HCT116 (cell line): ENCODE measurements around the gene USP28. TPM values are rescaled to one million over a fixed set of nuclear protein-coding genes. Genes with fewer than 3 reads are reported as not detected.

Source experiments
- ATAC-seq: fragments of 200-7000 bp; cut with Tn5 transposase; 2 replicates; pipeline ENCODE4 v1.9.1; 2020; ENCODE audit warnings: mild to moderate bottlenecking, moderate library complexity
- BruUV-seq: library from RNA; stranded (reverse); fragments of 400-500 nt; replicated peaks from 2 replicates; lab custom pipeline; 2021; lab: Mats Ljungman, UMichigan
- CTCF ChIA-PET: fragments of 300-600 bp; sonication (Branson Sonifier 250); formaldehyde crosslinking; loops from one replicate; lab custom pipeline; 2021; ENCODE audit warnings: antibody characterized with exemption; lab: Charles Lee
- POLR2A ChIA-PET: fragments of 300-600, 350-600 bp; sonication (Branson Sonifier 250); formaldehyde crosslinking; loops from one replicate; lab custom pipeline; 2021; ENCODE audit warnings: antibody characterized with exemption; lab: Charles Lee
- RAD21 ChIA-PET, 2 experiments: fragments of 300-600 bp; sonication (Branson Sonifier 250); formaldehyde crosslinking; loops; one replicate each; lab custom pipeline; 2023; ENCODE audit warnings: low total read pairs in 2 of 2; ENCODE audit not compliant: uncharacterized antibody in 2 of 2, unreplicated experiment in 2 of 2, low non-redundant PET in 1 of 2; lab: Charles Lee
- DNase-seq: peaks from one replicate; pipeline ENCODE4 v3.0.0-alpha.2; 2010; ENCODE audit warnings: low read depth, low spot score
- H2AFZ ChIP-seq: fragments of 200-600 bp; shearing (Covaris generic), sonication (generic); 2 replicates; pipeline ENCODE4 v1.6.1; 2017; ENCODE audit warnings: low read depth, mixed run types, mixed read lengths, antibody characterized with exemption, low read length; ENCODE audit not compliant: poor library complexity, severe bottlenecking
- H3K27ac ChIP-seq: 2 replicates; pipeline ENCODE4 v1.5.1; 2012; ENCODE audit warnings: low read depth, low read length
- H3K27me3 ChIP-seq: fragments of 200-600 bp; sonication (generic); 2 replicates; pipeline ENCODE4 v1.6.1; 2016; ENCODE audit warnings: mixed run types, low read length, mixed read lengths; ENCODE audit not compliant: insufficient read depth
- H3K36me3 ChIP-seq, 2 experiments: fragments of 200-500 bp in 1 of 2; fragments of 200-600 bp in 1 of 2; sonication (Bioruptor generic) in 1 of 2; sonication (generic) in 1 of 2; 2 replicates each; pipeline versions ENCODE4 v1.5.1 to v1.6.1; 2014 to 2016; ENCODE audit warnings: low read length in 2 of 2, inconsistent platforms in 1 of 2, mixed read lengths in 1 of 2, mixed run types in 1 of 2; ENCODE audit not compliant: insufficient read depth in 2 of 2, control insufficient read depth in 1 of 2
- H3K4me1 ChIP-seq, 2 experiments: fragments of 200-600 bp in 1 of 2; sonication (generic) in 1 of 2; 2 replicates each; pipeline versions ENCODE4 v1.5.1 to v1.6.1; 2012 to 2017; ENCODE audit warnings: low read length in 2 of 2, inconsistent platforms in 1 of 2, mild to moderate bottlenecking in 1 of 2, mixed read lengths in 1 of 2, mixed run types in 1 of 2, moderate library complexity in 1 of 2; ENCODE audit not compliant: insufficient read depth in 2 of 2, control insufficient read depth in 1 of 2
- H3K4me2 ChIP-seq: fragments of 200-600 bp; sonication (generic); 2 replicates; pipeline ENCODE4 v1.6.1; 2017; ENCODE audit warnings: mixed run types, low read length, mixed read lengths
- H3K4me3 ChIP-seq, 2 experiments: fragments of 200-600 bp in 1 of 2; sonication (generic) in 1 of 2; replicated peaks in 1 of 2; 2 replicates each; pipeline ENCODE4 v1.5.1; 2011 to 2016; ENCODE audit warnings: low read length in 2 of 2, control low read depth in 1 of 2, low read depth in 1 of 2, mild to moderate bottlenecking in 1 of 2, mixed read lengths in 1 of 2, mixed run types in 1 of 2
- H3K79me2 ChIP-seq: fragments of 200-600 bp; sonication (generic); 2 replicates; pipeline ENCODE4 v1.6.1; 2017; ENCODE audit warnings: mild to moderate bottlenecking, mixed run types, low read length, moderate library complexity, mixed read lengths; ENCODE audit not compliant: insufficient read depth
- H3K9ac ChIP-seq: fragments of 200-600 bp; sonication (generic); 2 replicates; pipeline ENCODE4 v1.6.1; 2016; ENCODE audit warnings: low read length, mixed read lengths
- H3K9me2 ChIP-seq: fragments of 200-600 bp; sonication (generic), shearing (Covaris generic); 2 replicates; pipeline ENCODE4 v1.6.1; 2017; ENCODE audit warnings: mixed run types, mild to moderate bottlenecking, moderate library complexity; ENCODE audit not compliant: insufficient read depth
- H3K9me3 ChIP-seq, 2 experiments: fragments of 200-500 bp in 1 of 2; fragments of 200-600 bp in 1 of 2; sonication (Bioruptor generic) in 1 of 2; sonication (generic) in 1 of 2; 2 replicates each; pipeline ENCODE4 v1.6.1; 2014 to 2017; ENCODE audit warnings: low read length in 2 of 2, mixed read lengths in 2 of 2, inconsistent platforms in 1 of 2, low read depth in 1 of 2, mild to moderate bottlenecking in 1 of 2, mixed run types in 1 of 2, moderate library complexity in 1 of 2; ENCODE audit not compliant: control insufficient read depth in 1 of 2, insufficient read depth in 1 of 2
- H4K20me1 ChIP-seq: fragments of 200-600 bp; sonication (generic), shearing (Covaris generic); 2 replicates; pipeline ENCODE4 v1.6.1; 2017; ENCODE audit warnings: mixed run types, mild to moderate bottlenecking, moderate library complexity; ENCODE audit not compliant: insufficient read depth
- ATF3 ChIP-seq: IDR thresholded peaks from 2 replicates; pipeline ENCODE4 v1.6.1; 2012
- EGR1 ChIP-seq: IDR thresholded peaks from 2 replicates; pipeline ENCODE4 v1.6.1; 2012; ENCODE audit warnings: low read depth
- EZH2 ChIP-seq: fragments of 200-600 bp; sonication (generic); IDR thresholded peaks from 2 replicates; pipeline ENCODE4 v1.6.1; 2017; ENCODE audit warnings: antibody characterized with exemption, mixed run types
- EZH2phosphoT487 ChIP-seq: fragments of 200-600 bp; IDR thresholded peaks from 2 replicates; pipeline ENCODE4 v1.6.1; 2018; ENCODE audit warnings: antibody characterized with exemption, borderline replicate concordance
- FOSL1 ChIP-seq: IDR thresholded peaks from 2 replicates; pipeline ENCODE4 v1.6.1; 2012; ENCODE audit warnings: low read depth
- JUND ChIP-seq: IDR thresholded peaks from 2 replicates; pipeline ENCODE4 v1.6.1; 2012
- POLR2A ChIP-seq: IDR thresholded peaks from 2 replicates; pipeline ENCODE4 v1.7.0; 2011; ENCODE audit warnings: borderline replicate concordance; ENCODE audit not compliant: insufficient read depth, insufficient read length; ENCODE audit errors: extremely low read depth
- POLR2AphosphoS5 ChIP-seq: IDR thresholded peaks from 2 replicates; pipeline ENCODE4 v1.6.1; 2011; ENCODE audit warnings: mild to moderate bottlenecking, low read depth, low read length, moderate library complexity
- SIN3A ChIP-seq: IDR thresholded peaks from 2 replicates; pipeline ENCODE4 v1.6.1; 2012; ENCODE audit warnings: low read depth
- SRF ChIP-seq: IDR thresholded peaks from 2 replicates; pipeline ENCODE4 v1.6.1; 2012; ENCODE audit warnings: low read depth
- ZFX ChIP-seq: fragments of 450-650 bp; IDR thresholded peaks from 2 replicates; pipeline ENCODE4 v1.6.1; 2017
- ZNF274 ChIP-seq: fragments of 200-500 bp; sonication (Bioruptor generic); IDR thresholded peaks from 2 replicates; pipeline ENCODE4 v1.6.1; 2014; ENCODE audit warnings: mild to moderate bottlenecking, low read depth, low read length, inconsistent platforms
- intact Hi-C: fragments of 100-400 bp; cut with micrococcal nuclease; formaldehyde crosslinking; loops from 2 replicates; pipeline ENCODE4 v1.10.0; 2022
- total RNA-seq: library from RNA; stranded (reverse); gene quantifications from one replicate; pipeline ENCODE4 v1.2.1, GENCODE V29; 2021; ENCODE audit not compliant: unreplicated experiment
- TF ChIP-seq, protein P1 (sequence below), 3 experiments: fragments of 200-600 bp in 1 of 3; sonication (generic) in 1 of 3; IDR thresholded peaks in 2 of 3; conservative IDR thresholded peaks in 1 of 3; 2 replicates each; pipeline ENCODE4 v1.5.1; 2012 to 2017; ENCODE audit warnings: low read depth in 2 of 3, low read length in 2 of 3, antibody characterized with exemption in 1 of 3, borderline replicate concordance in 1 of 3, control low read depth in 1 of 3, mild to moderate bottlenecking in 1 of 3, mixed read lengths in 1 of 3, mixed run types in 1 of 3, moderate library complexity in 1 of 3; ENCODE audit not compliant: insufficient read depth in 1 of 3
- TF ChIP-seq, protein P2 (sequence below): IDR thresholded peaks from 2 replicates; pipeline ENCODE4 v1.6.1; 2012; ENCODE audit warnings: low read depth

The USP28 gene
- total RNA-seq, 1 experiment from 2014 or later = 23.5 TPM

GRCh38 chr11:113771964-113772363 lies 103.4 kb downstream of the USP28 start:
- peaks cover 7% of the 10 kb centered on the region in 2 experiments; a peak in 2 of 4 replicates for H3K36me3 ChIP-seq
- DNase-seq (no peak), ATAC-seq (no peak)
- H3K79me2 ChIP-seq = peaks cover 48% of the 10 kb centered on the region
- no TSS peak for BruUV-seq
- POLR2A ChIA-PET = no interaction called here
- intact Hi-C loops = no loop called here
- H4K20me1 ChIP-seq = no peaks in the 10 kb centered on the region
- RAD21 ChIA-PET = no interaction called here
- no peaks in the 10 kb centered on the region for H3K9me2 ChIP-seq
- peak overlapping the region; percentile 73 for H3K4me2 ChIP-seq
- H3K27ac ChIP-seq = no peak overlapping the region
- H3K4me1 ChIP-seq = peaks cover 4 to 10% of the 10 kb centered on the region in 2 experiments; a peak in 3 of 4 replicates
- H2AFZ ChIP-seq = no peak overlapping the region
- peak overlapping the region; percentile 86 for H3K9ac ChIP-seq
- CTCF ChIA-PET = no interaction called here
- peaks cover 14% of the 10 kb centered on the region for H3K27me3 ChIP-seq
- no peak for TF ChIP-seq SRF
- TF ChIP-seq POLR2AphosphoS5 = no peak
- TF ChIP-seq FOSL1 = no peak
- TF ChIP-seq EGR1 = no peak
- no peak for TF ChIP-seq POLR2A
- TF ChIP-seq ZNF274 = no peak
- TF ChIP-seq ATF3 = no peak
- TF ChIP-seq, protein P1, sequence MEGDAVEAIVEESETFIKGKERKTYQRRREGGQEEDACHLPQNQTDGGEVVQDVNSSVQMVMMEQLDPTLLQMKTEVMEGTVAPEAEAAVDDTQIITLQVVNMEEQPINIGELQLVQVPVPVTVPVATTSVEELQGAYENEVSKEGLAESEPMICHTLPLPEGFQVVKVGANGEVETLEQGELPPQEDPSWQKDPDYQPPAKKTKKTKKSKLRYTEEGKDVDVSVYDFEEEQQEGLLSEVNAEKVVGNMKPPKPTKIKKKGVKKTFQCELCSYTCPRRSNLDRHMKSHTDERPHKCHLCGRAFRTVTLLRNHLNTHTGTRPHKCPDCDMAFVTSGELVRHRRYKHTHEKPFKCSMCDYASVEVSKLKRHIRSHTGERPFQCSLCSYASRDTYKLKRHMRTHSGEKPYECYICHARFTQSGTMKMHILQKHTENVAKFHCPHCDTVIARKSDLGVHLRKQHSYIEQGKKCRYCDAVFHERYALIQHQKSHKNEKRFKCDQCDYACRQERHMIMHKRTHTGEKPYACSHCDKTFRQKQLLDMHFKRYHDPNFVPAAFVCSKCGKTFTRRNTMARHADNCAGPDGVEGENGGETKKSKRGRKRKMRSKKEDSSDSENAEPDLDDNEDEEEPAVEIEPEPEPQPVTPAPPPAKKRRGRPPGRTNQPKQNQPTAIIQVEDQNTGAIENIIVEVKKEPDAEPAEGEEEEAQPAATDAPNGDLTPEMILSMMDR (IDR thresholded peaks at IDR 0.05 in 2 of 3, conservative IDR thresholded peaks at IDR 0.05 in 1 of 3; ENCODE audit: borderline replicate concordance in 1 of 3, insufficient read depth in 1 of 3, low read depth in 2 of 3, low read length in 2 of 3) = no peak
- TF ChIP-seq, protein P2, sequence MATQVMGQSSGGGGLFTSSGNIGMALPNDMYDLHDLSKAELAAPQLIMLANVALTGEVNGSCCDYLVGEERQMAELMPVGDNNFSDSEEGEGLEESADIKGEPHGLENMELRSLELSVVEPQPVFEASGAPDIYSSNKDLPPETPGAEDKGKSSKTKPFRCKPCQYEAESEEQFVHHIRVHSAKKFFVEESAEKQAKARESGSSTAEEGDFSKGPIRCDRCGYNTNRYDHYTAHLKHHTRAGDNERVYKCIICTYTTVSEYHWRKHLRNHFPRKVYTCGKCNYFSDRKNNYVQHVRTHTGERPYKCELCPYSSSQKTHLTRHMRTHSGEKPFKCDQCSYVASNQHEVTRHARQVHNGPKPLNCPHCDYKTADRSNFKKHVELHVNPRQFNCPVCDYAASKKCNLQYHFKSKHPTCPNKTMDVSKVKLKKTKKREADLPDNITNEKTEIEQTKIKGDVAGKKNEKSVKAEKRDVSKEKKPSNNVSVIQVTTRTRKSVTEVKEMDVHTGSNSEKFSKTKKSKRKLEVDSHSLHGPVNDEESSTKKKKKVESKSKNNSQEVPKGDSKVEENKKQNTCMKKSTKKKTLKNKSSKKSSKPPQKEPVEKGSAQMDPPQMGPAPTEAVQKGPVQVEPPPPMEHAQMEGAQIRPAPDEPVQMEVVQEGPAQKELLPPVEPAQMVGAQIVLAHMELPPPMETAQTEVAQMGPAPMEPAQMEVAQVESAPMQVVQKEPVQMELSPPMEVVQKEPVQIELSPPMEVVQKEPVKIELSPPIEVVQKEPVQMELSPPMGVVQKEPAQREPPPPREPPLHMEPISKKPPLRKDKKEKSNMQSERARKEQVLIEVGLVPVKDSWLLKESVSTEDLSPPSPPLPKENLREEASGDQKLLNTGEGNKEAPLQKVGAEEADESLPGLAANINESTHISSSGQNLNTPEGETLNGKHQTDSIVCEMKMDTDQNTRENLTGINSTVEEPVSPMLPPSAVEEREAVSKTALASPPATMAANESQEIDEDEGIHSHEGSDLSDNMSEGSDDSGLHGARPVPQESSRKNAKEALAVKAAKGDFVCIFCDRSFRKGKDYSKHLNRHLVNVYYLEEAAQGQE = no peak
- TF ChIP-seq EZH2phosphoT487 = no peak
- TF ChIP-seq ZFX = no peak
- TF ChIP-seq JUND = no peak
- TF ChIP-seq EZH2 = no peak
- no peak for TF ChIP-seq SIN3A
- H3K9me3 ChIP-seq = no peaks in the 10 kb centered on the region
- H3K4me3 ChIP-seq = peak overlapping the region; percentile 82 to 89
